Measurements from ENCODE around the gene GRXCR1.

- TF ChIP-seq CTCF (IDR thresholded peaks at IDR 0.05) (no peak), EP300 (IDR thresholded peaks at IDR 0.05) (no peak), SMC3 (IDR thresholded peaks at IDR 0.05) (no peak), MAX (IDR thresholded peaks at IDR 0.05) (no peak), MAZ (IDR thresholded peaks at IDR 0.05; ENCODE audit: borderline replicate concordance, low read depth, low read length) (no peak)
These were observed 22.4 kb downstream of the GRXCR1 start for GRCh38 chr4:42914937-42915336.

Data from A549 (cell line).